GM23338 (cell line): ENCODE measurements around the gene SLC32A1.

Experiments
- CREB1 ChIP-seq: fragments of 250-450 bp; sonication (Bioruptor Pico); IDR thresholded peaks from 2 replicates; pipeline ENCODE4 v1.5.0; 2020; ENCODE audit warnings: low read depth, mild to moderate bottlenecking, moderate library complexity
- CTCF ChIP-seq, 2 experiments: fragments of 200-600 bp in 1 of 2; sonication (generic) in 1 of 2; conservative IDR thresholded peaks; 2 replicates each; pipeline versions ENCODE4 v1.5.1 to v1.6.1; 2016 to 2017; ENCODE audit warnings: antibody characterized with exemption in 2 of 2, low read depth in 2 of 2, mild to moderate bottlenecking in 2 of 2, moderate library complexity in 1 of 2
- EZH2 ChIP-seq: fragments of 200-600 bp; sonication (generic); IDR thresholded peaks from one replicate; pipeline ENCODE4 v1.8.0; 2017; ENCODE audit warnings: antibody characterized with exemption, mild to moderate bottlenecking, low read depth; ENCODE audit not compliant: unreplicated experiment
- EZH2phosphoT487 ChIP-seq: fragments of 200-600 bp; sonication (generic); IDR thresholded peaks from one replicate; pipeline ENCODE4 v1.8.1; 2018; ENCODE audit warnings: antibody characterized with exemption; ENCODE audit not compliant: unreplicated experiment
- NANOG ChIP-seq: IDR thresholded peaks from 2 replicates; pipeline ENCODE4 v1.6.1; 2016; ENCODE audit warnings: antibody characterized with exemption, borderline replicate concordance
- POLR2AphosphoS5 ChIP-seq: IDR thresholded peaks from 2 replicates; pipeline ENCODE4 v1.6.1; 2016; ENCODE audit warnings: antibody characterized with exemption, low read depth
- REST ChIP-seq: IDR thresholded peaks from one replicate; pipeline ENCODE4 v1.6.1; 2018; ENCODE audit warnings: antibody characterized with exemption; ENCODE audit not compliant: unreplicated experiment
- STAT1 ChIP-seq: IDR thresholded peaks from one replicate; pipeline ENCODE4 v1.6.1; 2016; ENCODE audit warnings: antibody characterized with exemption; ENCODE audit not compliant: unreplicated experiment
- ZNF331 ChIP-seq: fragments of 250-450 bp; sonication (Bioruptor Pico); IDR thresholded peaks from 2 replicates; pipeline ENCODE4 v1.5.0; 2020; ENCODE audit warnings: low read depth, mild to moderate bottlenecking, moderate library complexity

- TF ChIP-seq CTCF (conservative IDR thresholded peaks at IDR 0.05; ENCODE audit: low read depth in 2 of 2) (no peak), POLR2AphosphoS5 (no peak), EZH2 (no peak), NANOG (no peak), ZNF331 (no peak), REST (no peak), EZH2phosphoT487 (no peak), STAT1 (no peak), CREB1 (no peak)
Observed at GRCh38 chr20:38760978-38761377, 36.7 kb downstream of the SLC32A1 start.
